Cardiac muscle cell (in vitro differentiated cells and primary cell): ENCODE data around the gene CIB1. TPM values are rescaled to one million over a fixed set of nuclear protein-coding genes. Genes with fewer than 3 reads are reported as not detected.

Source experiments
- DNase-seq, 2 donors: peaks; one replicate each; pipeline versions ENCODE4 v3.0.0 to v3.0.0-alpha.2; 2010 to 2017; ENCODE audit warnings: low read depth in 1 of 2, low spot score in 1 of 2
- H3K27ac ChIP-seq: fragments of 200-600 bp; sonication (generic); 2 replicates; pipeline ENCODE4 v1.5.1; 2016
- H3K27me3 ChIP-seq: fragments of 200-600 bp; sonication (generic); 2 replicates; pipeline ENCODE4 v1.6.0; 2016; ENCODE audit warnings: control low read depth
- H3K36me3 ChIP-seq: fragments of 200-600 bp; sonication (generic); 2 replicates; pipeline ENCODE4 v1.5.1; 2016; ENCODE audit warnings: control low read depth
- H3K4me1 ChIP-seq: fragments of 200-600 bp; sonication (generic); 2 replicates; pipeline ENCODE4 v1.8.1; 2017; ENCODE audit warnings: low read depth, mild to moderate bottlenecking, mixed run types
- H3K4me3 ChIP-seq: fragments of 200-600 bp; sonication (generic); 2 replicates; pipeline ENCODE4 v1.5.1; 2016; ENCODE audit warnings: mild to moderate bottlenecking
- H3K9me3 ChIP-seq: fragments of 200-600 bp; sonication (generic); 2 replicates; pipeline ENCODE4 v1.5.1; 2017; ENCODE audit warnings: low read depth, mild to moderate bottlenecking, control low read depth
- CTCF ChIP-seq: IDR thresholded peaks from 2 replicates; pipeline ENCODE4 v1.5.1; 2012; ENCODE audit warnings: low read depth, mild to moderate bottlenecking, low read length
- polyA plus RNA-seq: library from polyadenylated mRNA; unstranded; fragments of >200 nt; fragmentation: Nextera tagmentation; extraction: Ambion mirVana; gene quantifications from 2 replicates; pipeline ENCODE4 v1.2.1, GENCODE V29; 2016
- total RNA-seq: library from RNA; depleted of rRNA; stranded (reverse); fragments of >200 nt; gene quantifications from 2 replicates; pipeline ENCODE4 v1.2.3, GENCODE V29; 2016

Gene CIB1
- total and polyA plus RNA-seq, 2 experiments from 2014 or later = 18.1 to 91.6 TPM

- Histone ChIP-seq H3K4me1 (peaks cover 24% of the 10 kb centered on the region), H3K4me3 (peak overlapping the region; percentile 81), H3K27ac (peak overlapping the region; percentile 95), H3K36me3 (peaks cover 3% of the 10 kb centered on the region), H3K27me3 (no peaks in the 10 kb centered on the region), H3K9me3 (no peaks in the 10 kb centered on the region)
- DNase-seq = peak in 1 of 2 donors; percentile 22
- no peak for TF ChIP-seq CTCF
Measured at GRCh38 chr15:90266485-90266884, 32.7 kb upstream of the CIB1 start.

GRCh38 chr15:90266061-90266431, 32.3 kb upstream of the CIB1 start:
- TF ChIP-seq CTCF = no peak
- peaks cover 24% of the 10 kb centered on the region for H3K4me1 ChIP-seq
- no peaks in the 10 kb centered on the region for H3K36me3 ChIP-seq
- H3K27me3 ChIP-seq = no peaks in the 10 kb centered on the region
- H3K4me3 ChIP-seq = peak overlapping the region; percentile 81
- peak; percentile 31 to 42 for DNase-seq
- H3K27ac ChIP-seq = peak overlapping the region; percentile 95
- H3K9me3 ChIP-seq = no peaks in the 10 kb centered on the region

- peaks cover 24% of the 10 kb centered on the region for H3K4me1 ChIP-seq
- H3K27me3 ChIP-seq = no peaks in the 10 kb centered on the region
- no peaks in the 10 kb centered on the region for H3K36me3 ChIP-seq
- peak within 1 kb of the TSS; percentile 95 for H3K27ac ChIP-seq
- no peaks in the 10 kb centered on the region for H3K9me3 ChIP-seq
- DNase-seq = peak; percentile 90 to 91
- H3K4me3 ChIP-seq = peak within 1 kb of the TSS; percentile 81
- no peak for TF ChIP-seq CTCF
Measured at GRCh38 chr15:90265271-90266060, 31.7 kb upstream of the CIB1 start, which contains the start of gene NGRN. Gene NGRN (plus strand): TSS chr15:90265672. CDS start chr15:90265713, 41 bp downstream.

GRCh38 chr15:90264671-90265070, 30.9 kb upstream of the CIB1 start:
- no peaks in the 10 kb centered on the region for H3K36me3 ChIP-seq
- no peaks in the 10 kb centered on the region for H3K9me3 ChIP-seq
- H3K4me3 ChIP-seq = peak overlapping the region; percentile 81
- peaks cover 24% of the 10 kb centered on the region for H3K4me1 ChIP-seq
- DNase-seq = no peak
- TF ChIP-seq CTCF = no peak
- no peaks in the 10 kb centered on the region for H3K27me3 ChIP-seq
- H3K27ac ChIP-seq = peak overlapping the region; percentile 95

GRCh38 chr15:90262426-90262825, 28.7 kb upstream of the CIB1 start:
- Histone ChIP-seq H3K27me3 (no peaks in the 10 kb centered on the region), H3K27ac (no peak overlapping the region), H3K4me3 (no peak overlapping the region), H3K4me1 (peaks cover 12% of the 10 kb centered on the region), H3K9me3 (no peaks in the 10 kb centered on the region), H3K36me3 (no peaks in the 10 kb centered on the region)
- TF ChIP-seq CTCF = no peak
- DNase-seq = peak in 1 of 2 donors; percentile 27
